GM23248 (cell line): ENCODE measurements around the gene DIDO1. TPM values are rescaled to one million over a fixed set of nuclear protein-coding genes. Genes with fewer than 3 reads are reported as not detected.

Experiments used
- DNase-seq: peaks from one replicate; pipeline ENCODE4 v3.0.0-alpha.2; 2015
- H2AFZ ChIP-seq: fragments of 200-600 bp; sonication (generic); 2 replicates; pipeline ENCODE4 v1.6.1; 2016; ENCODE audit warnings: antibody characterized with exemption
- H3F3A ChIP-seq: fragments of 200-600 bp; sonication (generic); 2 replicates; pipeline ENCODE4 v1.6.1; 2016; ENCODE audit warnings: mild to moderate bottlenecking, antibody characterized with exemption, mixed run types; ENCODE audit not compliant: insufficient read depth
- H3K27ac ChIP-seq: fragments of 200-600 bp; sonication (generic); 2 replicates; pipeline ENCODE4 v1.5.1; 2016; ENCODE audit warnings: mild to moderate bottlenecking
- H3K27me3 ChIP-seq: fragments of 200-600 bp; sonication (generic); replicated peaks from 2 replicates; pipeline ENCODE4 v1.6.1; 2016; ENCODE audit warnings: mild to moderate bottlenecking; ENCODE audit not compliant: insufficient read depth
- H3K36me3 ChIP-seq: fragments of 200-600 bp; sonication (generic); 2 replicates; pipeline ENCODE4 v1.6.1; 2016; ENCODE audit warnings: low read depth, mild to moderate bottlenecking
- H3K4me1 ChIP-seq: fragments of 200-600 bp; sonication (generic); 2 replicates; pipeline ENCODE4 v1.6.1; 2016; ENCODE audit warnings: mild to moderate bottlenecking; ENCODE audit not compliant: insufficient read depth
- H3K4me2 ChIP-seq: fragments of 200-600 bp; sonication (generic); one replicate; pipeline ENCODE4 v1.6.1; 2016; ENCODE audit warnings: mild to moderate bottlenecking; ENCODE audit not compliant: unreplicated experiment
- H3K4me3 ChIP-seq: fragments of 200-600 bp; sonication (generic); 2 replicates; pipeline ENCODE4 v1.5.1; 2016; ENCODE audit warnings: mild to moderate bottlenecking
- H3K79me2 ChIP-seq: fragments of 200-600 bp; sonication (generic); 2 replicates; pipeline ENCODE4 v1.6.1; 2016; ENCODE audit warnings: mild to moderate bottlenecking; ENCODE audit not compliant: insufficient read depth
- H3K9ac ChIP-seq: fragments of 200-600 bp; sonication (generic); 2 replicates; pipeline ENCODE4 v1.6.1; 2016; ENCODE audit warnings: mild to moderate bottlenecking
- H3K9me2 ChIP-seq: fragments of 200-600 bp; sonication (generic); 2 replicates; pipeline ENCODE4 v1.6.1; 2016; ENCODE audit warnings: mixed run types, mild to moderate bottlenecking, moderate library complexity; ENCODE audit not compliant: insufficient read depth
- H3K9me3 ChIP-seq: fragments of 200-600 bp; sonication (generic); one replicate; pipeline ENCODE4 v1.6.1; 2017; ENCODE audit warnings: low read depth
- H4K20me1 ChIP-seq: fragments of 200-600 bp; sonication (generic); 2 replicates; pipeline ENCODE4 v1.6.0; 2016; ENCODE audit not compliant: insufficient read depth
- EZH2 ChIP-seq: fragments of 200-600 bp; sonication (generic); IDR thresholded peaks from 2 replicates; pipeline ENCODE4 v1.6.1; 2018; ENCODE audit warnings: antibody characterized with exemption, mild to moderate bottlenecking; ENCODE audit not compliant: insufficient read depth, poor library complexity, severe bottlenecking
- EZH2phosphoT487 ChIP-seq: fragments of 200-600 bp; sonication (generic); IDR thresholded peaks from 2 replicates; pipeline ENCODE4 v1.6.1; 2018; ENCODE audit warnings: antibody characterized with exemption, moderate library complexity, mild to moderate bottlenecking, low read depth; ENCODE audit not compliant: insufficient read depth
- WGBS, 2 experiments: methylation state at CpG; one replicate each; pipeline ENCODE4 v1.1.6; 2015 to 2017; ENCODE audit warnings: low lambda C conversion rate in 2 of 2, low coverage in 1 of 2; ENCODE audit errors: missing lambda C conversion rate in 2 of 2; 5-methylcytosine and 5-hydroxymethylcytosine counted together
- in situ Hi-C: fragments of 300-500 bp; cut with MboI; formaldehyde crosslinking; loops from 2 replicates; pipeline ENCODE4 v1.15.0; 2020
- polyA plus RNA-seq: library from polyadenylated mRNA; unstranded; fragments of >200 nt; fragmentation: Nextera tagmentation; extraction: Ambion mirVana; gene quantifications from 2 replicates; pipeline ENCODE4 v1.2.1, GENCODE V29; 2016
- total RNA-seq: library from RNA; depleted of rRNA; stranded (reverse); fragments of >200 nt; shearing (Covaris generic); gene quantifications from 2 replicates; pipeline ENCODE4 v1.2.3, GENCODE V29; 2014

The DIDO1 gene
- total and polyA plus RNA-seq, 2 experiments from 2014 or later: 16.2 to 37.1 TPM

GRCh38 chr20:62956387-62957135 lies 30.3 kb upstream of the DIDO1 start:
- 82 to 83% methylated on average over 25 of the region's 25 CpGs for WGBS, 2 experiments
- no peaks in the 10 kb centered on the region for H3K27me3 ChIP-seq
- peaks cover 7% of the 10 kb centered on the region; the same call in 1 of the 2 replicates for H3K4me1 ChIP-seq
- no peaks in the 10 kb centered on the region for H3K9me3 ChIP-seq
- no peaks in the 10 kb centered on the region for H3K36me3 ChIP-seq
- no peak overlapping the region for H3K4me2 ChIP-seq
- no peak overlapping the region for H3K9ac ChIP-seq
- no peak overlapping the region for H3K4me3 ChIP-seq
- in situ Hi-C loops: no loop called here
- no peaks in the 10 kb centered on the region for H4K20me1 ChIP-seq
- H2AFZ ChIP-seq: no peak overlapping the region
- DNase-seq: no peak
- TF ChIP-seq EZH2 (no peak), EZH2phosphoT487 (no peak)
- no peaks in the 10 kb centered on the region for H3F3A ChIP-seq
- no peaks in the 10 kb centered on the region for H3K9me2 ChIP-seq
- H3K27ac ChIP-seq: no peak overlapping the region
- peaks cover 35% of the 10 kb centered on the region for H3K79me2 ChIP-seq

GRCh38 chr20:62955519-62956386 lies 29.4 kb upstream of the DIDO1 start:
- Histone ChIP-seq H3K79me2 (peaks cover 35% of the 10 kb centered on the region), H3K9me2 (no peaks in the 10 kb centered on the region), H3K9ac (no peak overlapping the region), H3K9me3 (no peaks in the 10 kb centered on the region), H3F3A (no peaks in the 10 kb centered on the region), H3K27me3 (no peaks in the 10 kb centered on the region), H4K20me1 (no peaks in the 10 kb centered on the region), H3K27ac (no peak overlapping the region), H3K4me2 (no peak overlapping the region), H3K36me3 (no peaks in the 10 kb centered on the region), H2AFZ (no peak overlapping the region), H3K4me1 (peaks cover 7% of the 10 kb centered on the region; the same call in 1 of the 2 replicates), H3K4me3 (no peak overlapping the region)
- in situ Hi-C loops: no loop called here
- DNase-seq: no peak
- 85 to 86% methylated on average over 23 of the region's 23 CpGs for WGBS, 2 experiments
- TF ChIP-seq EZH2 (no peak), EZH2phosphoT487 (no peak)

GRCh38 chr20:62953839-62954703 lies 27.8 kb upstream of the DIDO1 start:
- Histone ChIP-seq H3K36me3 (no peaks in the 10 kb centered on the region), H3F3A (no peaks in the 10 kb centered on the region), H4K20me1 (no peaks in the 10 kb centered on the region), H2AFZ (peak overlapping the region; percentile 76), H3K9me2 (no peaks in the 10 kb centered on the region), H3K4me3 (peak overlapping the region; percentile 73), H3K79me2 (peaks cover 43% of the 10 kb centered on the region), H3K9ac (peak overlapping the region; percentile 93), H3K27me3 (no peaks in the 10 kb centered on the region), H3K4me1 (peaks cover 7% of the 10 kb centered on the region; the same call in 1 of the 2 replicates), H3K27ac (peak overlapping the region; percentile 93), H3K9me3 (no peaks in the 10 kb centered on the region), H3K4me2 (peak overlapping the region; percentile 82)
- DNase-seq: peak; percentile 92
- in situ Hi-C loops: no loop called here
- TF ChIP-seq EZH2 (no peak), EZH2phosphoT487 (no peak)
- 7 to 11% methylated on average over 27 to 31 of the region's 32 CpGs for WGBS, 2 experiments
